DMS114 treated with DMSO at 0.1 percent for 48 hours (cell line): ENCODE data around the gene KRTDAP.
A peak's percentile ranks its signal among the peaks of the same experiment; 100 is the strongest.
"Not testable (repeated sequence)": the region's sequence is repeated elsewhere in the genome, so short reads cannot be mapped to it uniquely, and the experiment has no call there.

Source experiments
- DNase-seq: peaks from one replicate; lab custom pipeline; 2025; ENCODE audit not compliant: unreplicated experiment; lab: John Stamatoyannopoulos, UW

KRTDAP gene

GRCh38 chr19:35486268-35486708, 4.0 kb downstream of the KRTDAP start:
- DNase-seq = no peak

- DNase-seq = no peak
These were observed 5.8 kb downstream of the KRTDAP start for GRCh38 chr19:35484252-35485036.

GRCh38 chr19:35483089-35483488, 7.2 kb downstream of the KRTDAP start:
- DNase-seq = no peak

- DNase-seq = no peak
These were observed 11.2 kb downstream of the KRTDAP start for GRCh38 chr19:35478794-35479677.

DNA sequence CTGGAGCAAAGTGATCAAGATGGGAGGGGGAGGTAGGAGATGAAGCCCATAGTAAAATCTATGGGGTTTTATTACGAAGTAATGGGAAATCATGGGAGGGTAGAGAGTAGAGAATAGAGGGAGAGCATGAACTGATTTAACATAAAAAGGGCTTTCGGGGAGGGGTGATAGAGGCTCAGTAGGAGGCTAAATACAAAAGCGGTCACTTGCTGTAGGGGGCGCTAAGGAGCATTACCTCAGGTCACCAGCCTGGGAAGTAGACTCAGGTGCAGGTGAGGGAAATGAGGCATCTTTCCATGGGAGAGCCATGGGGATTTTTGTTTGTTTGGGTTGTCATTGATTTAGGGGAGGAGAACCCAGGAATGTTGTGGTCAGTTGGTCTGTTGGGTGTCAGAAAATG, 14.1 kb downstream of the KRTDAP start:
- DNase-seq = no peak

- DNase-seq = not testable (repeated sequence)
These were observed 15.7 kb downstream of the KRTDAP start for GRCh38 chr19:35474594-35474993.

- DNase-seq = no peak
These were observed 16.2 kb downstream of the KRTDAP start for GRCh38 chr19:35474104-35474503.

- no peak for DNase-seq
These were observed 18.3 kb downstream of the KRTDAP start for GRCh38 chr19:35471946-35472345.

DNA sequence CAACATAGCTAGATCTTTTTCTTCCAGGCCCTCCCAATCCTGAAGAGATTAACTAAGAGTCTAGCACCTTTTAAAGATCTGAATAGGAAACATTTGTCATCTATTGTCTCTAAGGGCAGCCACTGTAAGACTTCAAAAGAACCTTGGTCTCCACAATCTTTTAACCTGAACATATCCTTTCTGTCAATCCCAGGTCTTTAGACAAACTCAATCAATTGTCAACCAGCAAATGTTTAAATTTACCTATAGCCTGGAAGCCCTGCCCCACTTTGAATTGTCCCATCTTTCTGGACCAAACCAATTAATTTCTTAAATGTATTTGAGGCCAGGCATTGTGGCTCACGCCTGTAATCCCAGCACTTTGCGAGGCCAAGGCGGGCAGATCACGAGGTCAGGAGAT, 19.2 kb downstream of the KRTDAP start:
- DNase-seq = not testable (repeated sequence)

GRCh38 chr19:35470128-35470527, 20.1 kb downstream of the KRTDAP start:
- no peak for DNase-seq

- peak; percentile 3 for DNase-seq
These were observed 21.6 kb downstream of the KRTDAP start for GRCh38 chr19:35468637-35469036.

GRCh38 chr19:35466259-35466658, 24.0 kb downstream of the KRTDAP start:
- no peak for DNase-seq

DNA sequence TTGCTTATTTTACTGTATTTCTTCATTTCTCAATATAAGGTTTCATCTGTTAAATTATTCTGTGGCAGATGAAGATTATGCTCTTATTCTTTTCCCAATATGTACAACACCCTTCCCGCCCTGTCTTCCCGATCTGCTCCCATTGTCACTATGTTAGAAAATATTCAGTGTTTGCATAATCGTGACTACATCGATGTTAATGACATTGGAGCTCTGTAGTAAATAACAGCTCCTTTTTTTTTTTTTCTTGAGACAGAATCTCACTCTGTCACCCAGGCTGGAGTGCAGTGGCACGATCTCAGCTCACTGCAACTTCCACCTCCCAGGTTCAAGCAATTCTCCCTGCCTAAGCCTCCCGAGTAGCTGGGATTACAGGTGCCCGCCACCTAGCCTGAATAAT, 27.3 kb downstream of the KRTDAP start:
- DNase-seq = not testable (repeated sequence)

GRCh38 chr19:35462476-35462953, 27.7 kb downstream of the KRTDAP start:
- DNase-seq = no peak

DNA sequence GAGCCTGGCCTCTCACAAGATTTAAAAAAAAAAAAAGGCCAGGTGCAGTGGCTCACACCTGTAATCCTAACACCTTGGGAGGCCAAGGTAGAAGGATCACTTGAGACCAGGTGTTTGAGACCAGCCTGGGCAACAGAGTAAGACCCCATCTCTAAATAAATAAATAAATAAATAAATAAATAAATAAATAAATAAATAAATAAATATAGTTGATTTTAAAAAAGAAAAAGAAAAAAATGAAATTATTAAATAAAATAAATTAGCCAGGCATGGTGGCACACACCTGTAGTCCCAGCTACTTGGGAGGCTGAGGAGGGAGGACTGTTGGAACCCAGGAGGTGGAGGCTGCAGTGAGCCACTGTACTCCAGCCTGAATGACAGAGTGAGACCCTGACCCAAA, 28.5 kb downstream of the KRTDAP start:
- DNase-seq = not testable (repeated sequence)

DNA sequence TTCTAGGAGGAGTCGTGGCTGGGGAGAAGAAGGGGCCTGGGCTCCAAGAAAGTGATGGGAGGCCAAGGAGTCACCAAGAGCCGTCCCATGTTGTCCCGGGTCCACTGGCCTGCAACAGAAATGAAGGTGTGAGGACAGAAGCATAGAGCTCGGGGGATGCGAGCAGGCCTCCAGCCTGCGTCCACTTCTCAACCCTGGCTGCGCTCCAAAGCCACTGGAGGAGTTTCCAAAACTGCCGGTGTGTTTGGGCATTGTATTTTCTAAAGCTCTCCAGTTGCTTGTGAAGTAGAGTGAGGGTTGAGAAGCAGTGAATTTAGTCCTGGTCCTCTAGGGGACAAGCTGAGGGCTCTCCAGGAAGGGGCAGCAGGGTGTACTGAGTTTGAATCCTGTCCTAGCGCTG, 29.2 kb downstream of the KRTDAP start:
- no peak for DNase-seq

DNA sequence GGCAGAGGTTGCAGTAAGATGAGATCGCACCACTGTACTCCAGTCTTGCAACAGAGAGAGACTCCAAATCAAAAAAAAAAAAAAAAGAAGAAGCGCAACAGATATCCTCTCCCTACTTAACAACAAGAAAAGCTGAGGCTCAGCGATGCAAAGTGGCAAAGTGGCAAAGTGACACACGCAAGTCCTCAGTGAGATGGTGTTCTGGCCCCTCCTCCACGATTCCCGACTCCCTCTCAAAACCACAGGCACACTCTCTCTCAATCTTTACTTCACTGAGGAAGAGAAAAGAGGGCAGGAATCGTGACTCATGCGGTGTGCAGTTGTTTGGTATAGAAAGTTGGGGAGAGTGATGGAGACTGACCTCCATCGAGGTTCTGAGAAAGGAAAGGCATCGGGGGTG, 29.7 kb downstream of the KRTDAP start:
- no peak for DNase-seq

GRCh38 chr19:35459414-35460082, 30.7 kb downstream of the KRTDAP start:
- DNase-seq = no peak

DNA sequence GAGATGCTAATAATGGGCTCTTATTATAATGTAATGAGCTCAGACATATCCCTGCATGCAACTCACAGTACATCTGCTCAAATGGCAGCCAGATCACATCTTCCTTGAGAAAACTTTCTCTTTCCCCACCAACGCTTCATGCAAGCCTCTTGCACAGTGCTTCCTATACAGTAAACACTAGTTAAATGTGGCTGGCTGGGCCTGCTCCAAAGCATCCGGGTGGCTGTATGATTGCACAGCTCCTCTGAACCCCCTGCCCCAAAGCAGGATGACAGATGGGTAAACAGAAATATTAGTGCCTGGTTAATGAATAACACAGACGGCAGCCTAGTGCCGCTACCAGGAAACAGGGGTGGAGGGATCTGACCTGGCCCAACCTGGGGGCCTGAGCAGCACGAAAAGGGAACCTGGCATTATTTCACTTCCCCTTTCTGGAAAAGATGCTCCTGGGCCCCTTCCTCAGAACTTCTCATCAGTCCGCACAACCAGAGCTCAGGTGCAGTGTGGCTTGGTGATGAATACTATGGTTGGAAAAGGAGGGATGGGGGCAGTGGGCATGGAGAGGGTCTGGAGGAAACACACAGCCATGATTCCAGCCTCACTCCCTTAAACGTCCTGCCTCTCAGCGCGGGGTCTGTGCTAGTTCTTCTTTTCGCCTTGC, 31.4 kb downstream of the KRTDAP start:
- no peak for DNase-seq

DNA sequence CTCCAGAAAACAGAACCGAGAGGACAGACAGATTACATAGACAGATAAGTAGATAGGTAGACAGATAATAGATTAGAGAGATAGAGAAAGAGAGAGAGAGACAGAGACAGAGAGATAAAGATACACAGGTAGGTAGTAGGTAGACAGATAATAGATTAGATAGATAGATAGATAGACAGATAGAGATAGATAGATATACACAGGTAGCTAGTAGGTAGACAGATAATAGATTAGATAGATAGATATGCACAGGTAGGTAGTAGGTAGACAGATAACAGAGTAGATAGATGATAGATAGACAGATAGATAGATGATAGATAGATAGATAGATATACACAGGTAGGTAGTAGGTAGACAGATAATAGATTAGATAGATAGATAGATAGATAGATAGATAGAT, 32.1 kb downstream of the KRTDAP start:
- no peak for DNase-seq

DNA sequence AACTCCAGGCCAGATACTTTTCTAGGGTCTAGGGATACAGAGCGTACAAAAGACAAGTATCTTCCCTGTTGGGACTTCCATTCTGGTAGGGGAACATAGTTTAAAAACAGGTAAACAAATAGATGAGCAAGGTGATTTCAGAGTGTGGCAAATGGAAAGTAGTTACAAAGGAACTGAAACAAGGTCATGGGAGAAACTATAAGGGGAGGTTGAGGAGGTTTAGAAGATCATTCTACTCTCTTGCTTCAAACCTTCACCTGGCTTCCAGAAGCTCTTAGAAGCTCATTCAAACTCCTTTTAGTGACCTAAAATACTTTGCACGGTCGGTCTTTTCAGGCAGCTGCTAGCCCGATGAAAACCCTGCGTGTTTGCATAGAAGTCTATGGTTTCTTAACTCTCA, 33.1 kb downstream of the KRTDAP start:
- DNase-seq = no peak
